Measurements from ENCODE around the gene GPHN.

GRCh38 chr14:67172520-67172919 lies 664.6 kb downstream of the GPHN start:
- no peak for TF ChIP-seq CTCF (optimal IDR thresholded peaks at IDR 0.05 in 1 of 3, IDR thresholded peaks at IDR 0.05 in 1 of 3, conservative IDR thresholded peaks at IDR 0.05 in 1 of 3; ENCODE audit: extremely low read depth in 1 of 3, insufficient read depth in 2 of 3, low read length in 3 of 3)
- no peak for TF ChIP-seq EZH2 (IDR thresholded peaks at IDR 0.05; ENCODE audit: low read length)
